Measurements from ENCODE around the gene GPN2. TPM values are rescaled to one million over a fixed set of nuclear protein-coding genes. Genes with fewer than 3 reads are reported as not detected.

The GPN2 gene
- total and polyA plus RNA-seq, 9 of the 15 experiments (the other 6 are each of a cell fraction or from before 2014, with no cell fraction given): 9.9 to 58.8 (median 20.4) TPM

- TF ChIP-seq POLR3G (IDR thresholded peaks at IDR 0.05; ENCODE audit: extremely low read depth, insufficient read length, insufficient replicate concordance) (no peak), POLR2H (tag; IDR thresholded peaks at IDR 0.05; ENCODE audit: low read depth) (no peak), STAT5A (IDR thresholded peaks at IDR 0.05; ENCODE audit: borderline replicate concordance, low read length) (no peak), FOXA1 (IDR thresholded peaks at IDR 0.05; ENCODE audit: borderline replicate concordance) (no peak), ARID3A (IDR thresholded peaks at IDR 0.05; ENCODE audit: borderline replicate concordance, low read depth, low read length) (no peak), RB1 (IDR thresholded peaks at IDR 0.05; ENCODE audit: low read depth) (0 out of 2 replicates have a peak, but pooled peaks have one; percentile 34), CREB3 (tag; conservative IDR thresholded peaks at IDR 0.05; ENCODE audit: low read depth) (peak; percentile 77), NEUROD1 (IDR thresholded peaks at IDR 0.05; ENCODE audit: borderline replicate concordance, low read depth, low read length, partially characterized antibody) (peak; percentile 16), TAF7 (tag; IDR thresholded peaks at IDR 0.05) (no peak), HSF4 (CRISPR knock-in tag; IDR thresholded peaks at IDR 0.05; ENCODE audit: borderline replicate concordance) (peak; percentile 27; the same call in 1 of the 2 replicates), FOXP4 (CRISPR knock-in tag; IDR thresholded peaks at IDR 0.05; ENCODE audit: borderline replicate concordance) (no peak), ZNF398 (CRISPR knock-in tag; IDR thresholded peaks at IDR 0.05) (no peak), POLR3A (IDR thresholded peaks at IDR 0.05; ENCODE audit: borderline replicate concordance, extremely low read depth, insufficient read depth, insufficient read length) (no peak), ASH1L (IDR thresholded peaks at IDR 0.05; ENCODE audit: borderline replicate concordance, low read depth, partially characterized antibody) (no peak), NFIX (CRISPR knock-in tag; IDR thresholded peaks at IDR 0.05; ENCODE audit: low read depth) (no peak), TEAD2 (tag; IDR thresholded peaks at IDR 0.05) (no peak), NFRKB (IDR thresholded peaks at IDR 0.05; ENCODE audit: low read depth) (peak; percentile 59; the same call in 1 of the 2 replicates)
Measured at GRCh38 chr1:26913754-26914619, 23.9 kb upstream of the GPN2 start, which contains the start of gene NR0B2 (continued).

Data from K562 (cell line).